ENCODE data around the gene COPS3.

COPS3 gene

DNA sequence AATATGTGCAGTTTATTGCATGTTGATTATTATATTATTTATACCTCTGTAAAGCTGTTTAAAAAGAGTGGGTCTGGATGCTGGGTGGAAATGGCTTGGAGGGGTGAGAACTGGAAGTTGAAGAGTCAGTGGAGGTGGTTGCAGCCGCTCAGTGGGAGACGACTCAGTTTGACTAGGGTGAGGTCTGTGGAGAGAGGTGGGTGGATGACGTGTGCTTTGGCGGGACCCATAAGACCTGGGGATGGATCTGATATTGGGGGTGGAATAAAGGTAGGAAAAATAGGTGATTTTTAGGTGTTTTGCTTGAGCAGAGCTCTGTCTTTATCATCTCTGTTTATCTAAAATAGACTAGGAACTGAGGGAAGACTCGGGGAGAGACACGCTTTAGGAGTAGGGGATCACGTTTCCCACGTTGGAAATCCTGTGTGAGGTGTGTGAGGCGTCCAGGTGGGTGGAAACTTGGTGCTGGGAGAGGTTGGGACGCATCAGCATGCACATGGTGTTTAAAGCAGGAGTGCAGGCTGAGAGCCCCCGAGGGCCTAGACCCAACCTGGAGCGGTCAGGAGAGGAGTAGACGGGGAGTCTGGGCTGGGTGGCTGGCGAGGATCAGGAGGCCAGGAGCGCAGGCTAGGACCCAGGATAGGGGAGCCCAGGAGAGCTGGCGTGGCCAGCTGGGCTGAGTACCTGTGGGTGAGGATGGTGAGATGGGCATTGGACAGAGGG lies 39.3 kb upstream of the COPS3 start:
- H3K27me3 ChIP-seq (ENCODE audit: control insufficient read depth, insufficient read depth, low read length): no peaks in the 10 kb centered on the region
- no peaks in the 10 kb centered on the region for H3K9me3 ChIP-seq (ENCODE audit: control insufficient read depth, insufficient read depth, low read depth, low read length)
- H3K27ac ChIP-seq (ENCODE audit: low read depth, low read length): no peak overlapping the region
- no peaks in the 10 kb centered on the region for H3K4me1 ChIP-seq (ENCODE audit: control insufficient read depth, insufficient read depth, low read length)
- no peak overlapping the region for H3K4me3 ChIP-seq (ENCODE audit: low read depth, low read length)
- no peak overlapping the region for H3K9ac ChIP-seq (ENCODE audit: low read length)
- 0 out of 2 replicates have a peak, but pooled peaks cover 3% of the 10 kb centered on the region for H3K36me3 ChIP-seq (ENCODE audit: control insufficient read depth, insufficient read depth, low read length)

GRCh38 chr17:17315142-17315821 lies 34.2 kb upstream of the COPS3 start:
- H3K4me1 ChIP-seq (ENCODE audit: control insufficient read depth, insufficient read depth, low read length): peaks cover 4% of the 10 kb centered on the region; the same call in 1 of the 2 replicates
- no peak overlapping the region for H3K9ac ChIP-seq (ENCODE audit: low read length)
- H3K36me3 ChIP-seq (ENCODE audit: control insufficient read depth, insufficient read depth, low read length): no peaks in the 10 kb centered on the region
- H3K9me3 ChIP-seq (ENCODE audit: control insufficient read depth, insufficient read depth, low read depth, low read length): 0 out of 2 replicates have a peak, but pooled peaks cover 3% of the 10 kb centered on the region
- H3K27ac ChIP-seq (ENCODE audit: low read depth, low read length): no peak overlapping the region
- H3K27me3 ChIP-seq (ENCODE audit: control insufficient read depth, insufficient read depth, low read length): no peaks in the 10 kb centered on the region
- no peak overlapping the region for H3K4me3 ChIP-seq (ENCODE audit: low read depth, low read length)

- Histone ChIP-seq H3K4me1 (ENCODE audit: control insufficient read depth, insufficient read depth, low read length) (peaks cover 4% of the 10 kb centered on the region; the same call in 1 of the 2 replicates), H3K4me3 (ENCODE audit: low read depth, low read length) (no peak overlapping the region), H3K9me3 (ENCODE audit: control insufficient read depth, insufficient read depth, low read depth, low read length) (0 out of 2 replicates have a peak, but pooled peaks cover 3% of the 10 kb centered on the region), H3K36me3 (ENCODE audit: control insufficient read depth, insufficient read depth, low read length) (no peaks in the 10 kb centered on the region), H3K27ac (ENCODE audit: low read depth, low read length) (no peak overlapping the region), H3K27me3 (ENCODE audit: control insufficient read depth, insufficient read depth, low read length) (no peaks in the 10 kb centered on the region), H3K9ac (ENCODE audit: low read length) (no peak overlapping the region)
Measured at GRCh38 chr17:17314501-17315071, 33.5 kb upstream of the COPS3 start.

DNA sequence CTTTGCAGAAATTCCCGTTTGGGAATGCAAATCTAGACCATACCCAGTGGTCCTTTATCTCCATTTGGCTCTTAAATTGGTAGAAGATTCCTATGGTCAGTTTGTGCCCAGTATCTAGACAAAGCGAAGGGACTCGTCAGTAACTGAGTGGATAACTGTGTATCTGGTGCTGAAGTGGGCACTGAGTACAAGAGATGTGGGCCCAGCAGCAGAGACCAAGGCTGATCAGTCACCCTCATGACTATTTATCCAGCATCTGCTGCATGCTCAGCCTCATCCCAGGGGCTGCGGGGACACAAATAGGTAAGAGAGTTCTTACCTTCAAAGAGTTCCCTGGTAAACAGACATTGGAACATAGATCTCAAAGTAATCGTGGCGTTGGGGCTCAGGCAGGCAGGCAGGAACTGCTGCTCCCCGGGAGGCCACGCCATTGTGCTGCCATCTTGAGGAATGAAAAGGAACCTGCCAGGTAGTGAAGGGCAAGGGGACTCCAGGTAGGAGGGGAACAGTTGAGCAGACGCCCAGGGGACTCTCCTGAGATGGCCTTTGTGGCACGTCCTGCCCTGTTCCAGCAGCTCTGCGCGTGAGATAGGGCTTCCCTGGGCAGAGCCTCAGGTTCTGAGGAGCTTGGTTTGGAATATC lies 32.4 kb upstream of the COPS3 start:
- Histone ChIP-seq H3K36me3 (ENCODE audit: control insufficient read depth, insufficient read depth, low read length) (no peaks in the 10 kb centered on the region), H3K27ac (ENCODE audit: low read depth, low read length) (no peak overlapping the region), H3K9ac (ENCODE audit: low read length) (no peak overlapping the region), H3K9me3 (ENCODE audit: control insufficient read depth, insufficient read depth, low read depth, low read length) (0 out of 2 replicates have a peak, but pooled peaks cover 3% of the 10 kb centered on the region), H3K27me3 (ENCODE audit: control insufficient read depth, insufficient read depth, low read length) (no peaks in the 10 kb centered on the region), H3K4me1 (ENCODE audit: control insufficient read depth, insufficient read depth, low read length) (peaks cover 4% of the 10 kb centered on the region; the same call in 1 of the 2 replicates), H3K4me3 (ENCODE audit: low read depth, low read length) (no peak overlapping the region)

GRCh38 chr17:17309356-17309755 lies 28.3 kb upstream of the COPS3 start:
- H3K36me3 ChIP-seq (ENCODE audit: control insufficient read depth, insufficient read depth, low read length): no peaks in the 10 kb centered on the region
- peaks cover 7% of the 10 kb centered on the region for H3K27me3 ChIP-seq (ENCODE audit: control insufficient read depth, insufficient read depth, low read length)
- 0 out of 2 replicates have a peak, but pooled peaks cover 3% of the 10 kb centered on the region for H3K9me3 ChIP-seq (ENCODE audit: control insufficient read depth, insufficient read depth, low read depth, low read length)
- H3K9ac ChIP-seq (ENCODE audit: low read length): no peak overlapping the region
- H3K27ac ChIP-seq (ENCODE audit: low read depth, low read length): no peak overlapping the region
- no peak overlapping the region for H3K4me3 ChIP-seq (ENCODE audit: low read depth, low read length)
- H3K4me1 ChIP-seq (ENCODE audit: control insufficient read depth, insufficient read depth, low read length): peaks cover 7% of the 10 kb centered on the region; the same call in 1 of the 2 replicates

DNA sequence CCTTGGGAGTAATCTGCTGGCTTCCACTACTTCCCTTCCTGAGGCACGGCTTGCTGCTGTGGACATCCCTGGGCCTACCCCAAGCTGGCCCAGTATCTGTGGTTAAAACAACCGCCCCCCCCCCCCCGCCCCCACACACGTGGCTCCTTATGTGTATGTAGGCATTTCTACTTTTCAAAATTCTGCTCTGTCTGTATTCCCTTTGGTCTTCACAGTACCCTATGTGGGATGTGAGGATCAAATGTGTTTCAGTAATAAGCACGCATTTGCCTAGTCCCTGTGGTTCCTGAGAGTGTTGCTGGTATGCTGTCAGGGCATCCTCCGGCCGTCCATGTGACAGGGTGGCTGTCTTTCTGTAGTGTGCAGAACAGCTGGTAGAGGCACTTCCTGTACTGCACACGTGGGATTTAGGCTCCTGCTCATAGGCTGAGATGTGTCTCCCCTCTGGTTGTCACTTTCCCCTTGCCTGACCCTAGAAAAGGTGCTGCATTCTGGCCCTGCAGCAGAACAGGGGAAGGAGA lies 24.3 kb upstream of the COPS3 start:
- H3K36me3 ChIP-seq (ENCODE audit: control insufficient read depth, insufficient read depth, low read length): no peaks in the 10 kb centered on the region
- no peak overlapping the region for H3K27ac ChIP-seq (ENCODE audit: low read depth, low read length)
- H3K9ac ChIP-seq (ENCODE audit: low read length): no peak overlapping the region
- H3K9me3 ChIP-seq (ENCODE audit: control insufficient read depth, insufficient read depth, low read depth, low read length): no peaks in the 10 kb centered on the region
- H3K4me1 ChIP-seq (ENCODE audit: control insufficient read depth, insufficient read depth, low read length): peaks cover 17% of the 10 kb centered on the region
- H3K27me3 ChIP-seq (ENCODE audit: control insufficient read depth, insufficient read depth, low read length): peaks cover 16% of the 10 kb centered on the region
- H3K4me3 ChIP-seq (ENCODE audit: low read depth, low read length): no peak overlapping the region

- H3K9me3 ChIP-seq (ENCODE audit: control insufficient read depth, insufficient read depth, low read depth, low read length): no peaks in the 10 kb centered on the region
Measured at GRCh38 chr17:17304521-17304985, 23.5 kb upstream of the COPS3 start.

GRCh38 chr17:17303847-17304490 lies 22.9 kb upstream of the COPS3 start:
- Histone ChIP-seq H3K9me3 (ENCODE audit: control insufficient read depth, insufficient read depth, low read depth, low read length) (no peaks in the 10 kb centered on the region), H3K27ac (ENCODE audit: low read depth, low read length) (no peak overlapping the region), H3K36me3 (ENCODE audit: control insufficient read depth, insufficient read depth, low read length) (no peaks in the 10 kb centered on the region), H3K4me3 (ENCODE audit: low read depth, low read length) (peak overlapping the region; percentile 72), H3K4me1 (ENCODE audit: control insufficient read depth, insufficient read depth, low read length) (peaks cover 17% of the 10 kb centered on the region), H3K9ac (ENCODE audit: low read length) (peak overlapping the region; percentile 35), H3K27me3 (ENCODE audit: control insufficient read depth, insufficient read depth, low read length) (peaks cover 16% of the 10 kb centered on the region)

More at GRCh38 chr17:17304521-17304985, 23.5 kb upstream of the COPS3 start:
- Histone ChIP-seq H3K4me1 (ENCODE audit: control insufficient read depth, insufficient read depth, low read length) (peaks cover 17% of the 10 kb centered on the region), H3K4me3 (ENCODE audit: low read depth, low read length) (peak overlapping the region; percentile 72), H3K27ac (ENCODE audit: low read depth, low read length) (no peak overlapping the region), H3K36me3 (ENCODE audit: control insufficient read depth, insufficient read depth, low read length) (no peaks in the 10 kb centered on the region), H3K9ac (ENCODE audit: low read length) (no peak overlapping the region), H3K27me3 (ENCODE audit: control insufficient read depth, insufficient read depth, low read length) (peaks cover 16% of the 10 kb centered on the region)

DNA sequence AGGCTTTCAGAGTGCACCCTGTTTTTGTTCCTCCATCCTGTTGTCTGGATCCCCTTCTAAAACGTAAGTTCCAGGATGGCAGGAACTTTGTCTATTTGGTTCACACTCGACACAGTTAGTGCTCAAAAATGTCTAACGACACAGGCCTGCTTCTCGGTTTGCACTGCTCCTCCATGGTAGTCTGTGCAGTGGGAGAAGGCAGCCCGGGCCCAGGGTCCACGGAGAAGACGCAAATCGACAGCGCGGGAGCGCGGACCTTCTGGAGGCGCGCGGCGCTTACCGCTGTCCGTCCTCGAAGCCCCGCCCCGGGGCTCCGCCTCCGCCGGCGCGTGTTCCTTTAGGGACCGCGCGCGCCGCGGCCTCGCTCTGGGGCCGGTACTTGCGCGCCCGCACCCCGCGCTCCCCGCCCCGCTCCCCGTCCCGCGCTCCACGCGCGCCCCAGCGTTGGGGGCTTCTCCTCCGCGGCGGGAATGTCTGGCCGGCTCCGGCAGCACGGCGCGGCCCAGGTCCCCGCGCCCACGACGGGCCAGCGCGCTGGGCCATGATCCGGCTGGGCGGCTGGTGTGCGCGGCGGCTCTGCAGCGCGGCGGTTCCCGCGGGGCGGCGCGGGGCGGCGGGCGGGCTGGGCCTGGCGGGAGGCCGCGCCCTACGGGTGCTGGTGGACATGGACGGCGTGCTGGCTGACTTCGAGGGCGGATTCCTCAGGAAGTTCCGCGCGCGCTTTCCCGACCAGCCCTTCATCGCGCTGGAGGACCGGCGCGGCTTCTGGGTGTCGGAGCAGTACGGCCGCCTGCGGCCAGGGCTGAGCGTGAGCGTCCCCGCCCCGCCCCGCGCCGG lies 22.2 kb upstream of the COPS3 start, which contains the start of gene NT5M:
Gene NT5M (plus strand): TSS at position 364 of the 837 bp plus-strand sequence. CDS start 178 bp downstream, at position 542.
- no peak within 1 kb of the TSS for H3K27ac ChIP-seq (ENCODE audit: low read depth, low read length)
- peak within 1 kb of the TSS; percentile 62 for H3K9ac ChIP-seq (ENCODE audit: low read length)
- H3K9me3 ChIP-seq (ENCODE audit: control insufficient read depth, insufficient read depth, low read depth, low read length): no peaks in the 10 kb centered on the region
- H3K4me3 ChIP-seq (ENCODE audit: low read depth, low read length): peak within 1 kb of the TSS; percentile 72
- H3K4me1 ChIP-seq (ENCODE audit: control insufficient read depth, insufficient read depth, low read length): peaks cover 17% of the 10 kb centered on the region
- peaks cover 16% of the 10 kb centered on the region for H3K27me3 ChIP-seq (ENCODE audit: control insufficient read depth, insufficient read depth, low read length)
- H3K36me3 ChIP-seq (ENCODE audit: control insufficient read depth, insufficient read depth, low read length): no peaks in the 10 kb centered on the region
